CD1c-positive myeloid dendritic cell (primary cell): Measurements from ENCODE around the gene CTNNA3.

Experiments
- DNase-seq: peaks from one replicate; pipeline ENCODE4 v3.0.0-alpha.2; 2016; ENCODE audit errors: extremely low spot score

Gene CTNNA3

GRCh38 chr10:67015225-67015624 is 680.8 kb downstream of the CTNNA3 start:
- DNase-seq = peak; percentile 8

GRCh38 chr10:67011981-67012380 is 684.0 kb downstream of the CTNNA3 start:
- DNase-seq = peak; percentile 4

GRCh38 chr10:67011480-67011879 is 684.5 kb downstream of the CTNNA3 start:
- DNase-seq = no peak

GRCh38 chr10:67005981-67006380 is 690.0 kb downstream of the CTNNA3 start:
- no peak for DNase-seq

- DNase-seq = no peak
Measured at GRCh38 chr10:67004690-67005089, 691.3 kb downstream of the CTNNA3 start.

GRCh38 chr10:66999762-67000545 is 696.0 kb downstream of the CTNNA3 start:
- DNase-seq = no peak

- no peak for DNase-seq
Measured at GRCh38 chr10:66996996-66997395, 699.0 kb downstream of the CTNNA3 start.

GRCh38 chr10:66990143-66990830 is 705.7 kb downstream of the CTNNA3 start:
- no peak for DNase-seq

GRCh38 chr10:66983475-66983818 is 712.5 kb downstream of the CTNNA3 start:
- DNase-seq = no peak

GRCh38 chr10:66982792-66983474 is 713.1 kb downstream of the CTNNA3 start:
- no peak for DNase-seq

GRCh38 chr10:66982053-66982420 is 714.0 kb downstream of the CTNNA3 start:
- DNase-seq = no peak

GRCh38 chr10:66981361-66982052 is 714.5 kb downstream of the CTNNA3 start:
- no peak for DNase-seq

- no peak for DNase-seq
Measured at GRCh38 chr10:66980246-66980815, 715.7 kb downstream of the CTNNA3 start.

GRCh38 chr10:66964946-66965345 is 731.0 kb downstream of the CTNNA3 start:
- DNase-seq = no peak

- no peak for DNase-seq
Measured at GRCh38 chr10:66958466-66958865, 737.5 kb downstream of the CTNNA3 start.

- no peak for DNase-seq
Measured at GRCh38 chr10:66951896-66952295, 744.1 kb downstream of the CTNNA3 start.

GRCh38 chr10:66943590-66943989 is 752.4 kb downstream of the CTNNA3 start:
- no peak for DNase-seq

- DNase-seq = no peak
Measured at GRCh38 chr10:66942407-66942806, 753.6 kb downstream of the CTNNA3 start.

- DNase-seq = no peak
Measured at GRCh38 chr10:66941491-66941890, 754.5 kb downstream of the CTNNA3 start.

- DNase-seq = no peak
Measured at GRCh38 chr10:66940965-66941364, 755.0 kb downstream of the CTNNA3 start.

GRCh38 chr10:66934711-66935110 is 761.3 kb downstream of the CTNNA3 start:
- no peak for DNase-seq

- DNase-seq = no peak
Measured at GRCh38 chr10:66931949-66932343, 764.0 kb downstream of the CTNNA3 start.
